Transverse colon (tissue), 4 donors: ENCODE results near the gene CEMIP2. TPM values are rescaled to one million over a fixed set of nuclear protein-coding genes. Genes with fewer than 3 reads are reported as not detected.
A peak's percentile ranks its signal among the peaks of the same experiment; 100 is the strongest.

Experiments
- DNase-seq: peaks from one replicate; pipeline ENCODE4 v3.0.0-alpha.2; 2019
- H3K27ac ChIP-seq, 4 donors: fragments of 200-600 bp; sonication (generic); 2 replicates each; pipeline ENCODE4 v1.5.1; 2016 to 2018; ENCODE audit warnings: inconsistent platforms in 4 of 4
- H3K27me3 ChIP-seq: fragments of 200-600 bp; sonication (generic); 2 replicates; pipeline ENCODE4 v1.5.1; 2017; ENCODE audit warnings: inconsistent platforms
- H3K36me3 ChIP-seq, 4 donors: fragments of 200-600 bp; sonication (generic); 2 replicates each; pipeline ENCODE4 v1.5.1; 2017 to 2019; ENCODE audit warnings: inconsistent platforms in 4 of 4
- H3K4me1 ChIP-seq, 4 donors: fragments of 200-600 bp; sonication (generic); 2 replicates each; pipeline ENCODE4 v1.5.1; 2017 to 2020; ENCODE audit warnings: inconsistent platforms in 4 of 4
- H3K4me3 ChIP-seq, 4 donors: fragments of 200-600 bp; sonication (generic); 1 replicate in 1 of 4; 2 replicates in 3 of 4; pipeline versions ENCODE4 v1.5.1 to v1.6.1; 2017 to 2019; ENCODE audit warnings: inconsistent platforms in 4 of 4
- H3K9me3 ChIP-seq, 2 donors: fragments of 200-600 bp; sonication (generic); 2 replicates each; pipeline ENCODE4 v1.5.1; 2017 to 2019; ENCODE audit warnings: inconsistent platforms in 2 of 2
- CTCF ChIP-seq, 5 experiments: fragments of 200-600 bp in 3 of 5; fragments of 450-650 bp in 2 of 5; sonication (generic) in 3 of 5; IDR thresholded peaks; 1 replicate in 2 of 5; 2 replicates in 3 of 5; pipeline ENCODE4 v1.5.1; 2016 to 2017; ENCODE audit warnings: antibody characterized with exemption in 5 of 5, inconsistent platforms in 3 of 5, mild to moderate bottlenecking in 2 of 5, moderate library complexity in 1 of 5
- EP300 ChIP-seq: sonication (generic); formaldehyde crosslinking; IDR thresholded peaks from one replicate; pipeline ENCODE4 v1.6.1; 2017; ENCODE audit warnings: antibody characterized with exemption, low read depth
- POLR2A ChIP-seq: fragments of 450-650 bp; IDR thresholded peaks from one replicate; pipeline ENCODE4 v1.6.1; 2016; ENCODE audit warnings: antibody characterized with exemption, mild to moderate bottlenecking, moderate library complexity
- POLR2AphosphoS5 ChIP-seq, 3 donors: sonication (generic); formaldehyde crosslinking; IDR thresholded peaks; one replicate each; pipeline ENCODE4 v1.6.1; 2016; ENCODE audit warnings: antibody characterized with exemption in 3 of 3
- WGBS, 2 donors: methylation state at CpG; one replicate each; pipeline ENCODE4 v1.1.5; 2018; ENCODE audit warnings: low coverage in 1 of 2; 5-methylcytosine and 5-hydroxymethylcytosine counted together
- in situ Hi-C, 4 donors: fragments of 200-750 bp; cut with MboI; loops; one replicate each; pipeline versions ENCODE4 v1.15.0 to v1.15.1; 2017; ENCODE audit warnings: low sequenced_read_pairs in 3 of 4, low pct_ligation_motif_present in 1 of 4, low pct_unique_long_range_greater_than_20kb in 1 of 4
- intact Hi-C: fragments of 100-400 bp; cut with DNase I; formaldehyde crosslinking; loops from one replicate; pipeline ENCODE4 v1.15.1; 2023; ENCODE audit warnings: low total_unique reads
- total RNA-seq, 4 donors: library from RNA; depleted of rRNA; stranded (reverse); fragments of >200 nt; gene quantifications; one replicate each; pipeline ENCODE4 v1.1.0, GENCODE V29; 2016

Gene CEMIP2
- total RNA-seq, 4 donors from 2014 or later: 56.3 to 352 (median 236) TPM

DNA sequence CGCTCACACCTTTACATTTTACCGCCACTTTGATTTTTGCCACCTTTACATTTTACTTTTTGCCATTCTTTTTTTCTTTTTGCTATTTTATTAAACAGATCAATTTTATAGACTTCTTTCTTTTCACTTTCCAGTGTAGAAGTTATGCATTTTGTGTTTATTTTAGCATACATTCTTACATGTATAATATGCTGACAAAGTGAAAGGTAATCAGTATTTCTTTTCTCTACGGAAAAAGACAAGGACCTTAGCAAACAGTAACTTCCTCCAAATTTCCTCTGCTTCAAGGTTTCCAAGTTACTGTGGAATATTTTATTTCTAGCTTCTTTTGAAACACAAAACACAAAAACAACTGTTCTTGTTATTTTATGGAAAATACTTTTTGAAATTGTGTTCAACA is 97.0 kb downstream of the CEMIP2 start:
- TF ChIP-seq POLR2A: no peak
- WGBS, 2 donors: 88 to 89% methylated on average over 3 of the region's 3 CpGs
- Histone ChIP-seq H3K36me3 (no peaks in the 10 kb centered on the region), H3K27me3 (no peaks in the 10 kb centered on the region), H3K9me3 (no peaks in the 10 kb centered on the region), H3K27ac (no peak overlapping the region), H3K4me1 (peaks cover 0 to 30% (median 10%) of the 10 kb centered on the region in 4 donors), H3K4me3 (no peak overlapping the region)
- DNase-seq: no peak
- in situ Hi-C loops (no loop called here), intact Hi-C loops (no loop called here)

GRCh38 chr9:71670121-71670520 is 98.2 kb downstream of the CEMIP2 start:
- H3K27me3 ChIP-seq: no peaks in the 10 kb centered on the region
- DNase-seq: no peak
- 77 to 86% methylated on average over 1 of the region's 1 CpG for WGBS, 2 donors
- no peaks in the 10 kb centered on the region for H3K36me3 ChIP-seq
- H3K27ac ChIP-seq: no peak overlapping the region
- no peak overlapping the region for H3K4me3 ChIP-seq
- in situ Hi-C loops: no loop called here
- no peak for TF ChIP-seq CTCF (IDR thresholded peaks at IDR 0.05)
- no peak for TF ChIP-seq EP300
- no peak for TF ChIP-seq POLR2A
- TF ChIP-seq POLR2AphosphoS5 (IDR thresholded peaks at IDR 0.05): no peak
- H3K9me3 ChIP-seq: no peaks in the 10 kb centered on the region
- H3K4me1 ChIP-seq: peaks cover 0 to 23% (median 5%) of the 10 kb centered on the region in 4 donors
- intact Hi-C loops: no loop called here

- H3K4me3 ChIP-seq: no peak overlapping the region
- H3K9me3 ChIP-seq: no peaks in the 10 kb centered on the region
- no peak overlapping the region for H3K27ac ChIP-seq
- TF ChIP-seq CTCF (IDR thresholded peaks at IDR 0.05) (peak in 1 of 5 experiments; percentile 12), EP300 (no peak)
- no peak for DNase-seq
- 78 to 87% methylated on average over 3 of the region's 3 CpGs for WGBS, 2 donors
- H3K4me1 ChIP-seq: peaks cover 0 to 19% (median 1%) of the 10 kb centered on the region in 4 donors
- intact Hi-C loops (no loop called here), in situ Hi-C loops (no loop called here)
- H3K36me3 ChIP-seq: no peaks in the 10 kb centered on the region
- no peaks in the 10 kb centered on the region for H3K27me3 ChIP-seq
Observed at GRCh38 chr9:71669284-71669995, 98.9 kb downstream of the CEMIP2 start.

- intact Hi-C loops (no loop called here), in situ Hi-C loops (no loop called here)
- peaks cover 0 to 16% (median 0%) of the 10 kb centered on the region in 4 donors for H3K4me1 ChIP-seq
- TF ChIP-seq CTCF (IDR thresholded peaks at IDR 0.05) (no peak), EP300 (no peak), POLR2AphosphoS5 (IDR thresholded peaks at IDR 0.05) (no peak), POLR2A (no peak)
- H3K4me3 ChIP-seq: no peak overlapping the region
- no peaks in the 10 kb centered on the region for H3K36me3 ChIP-seq
- no peak overlapping the region for H3K27ac ChIP-seq
- H3K9me3 ChIP-seq: no peaks in the 10 kb centered on the region
- DNase-seq: no peak
- WGBS, 2 donors: 88% methylated on average over 2 of the region's 2 CpGs; no CpG with 5 or more reads in 1 of the 2 donors
- no peaks in the 10 kb centered on the region for H3K27me3 ChIP-seq
Observed at GRCh38 chr9:71668717-71669116, 99.6 kb downstream of the CEMIP2 start.

DNA sequence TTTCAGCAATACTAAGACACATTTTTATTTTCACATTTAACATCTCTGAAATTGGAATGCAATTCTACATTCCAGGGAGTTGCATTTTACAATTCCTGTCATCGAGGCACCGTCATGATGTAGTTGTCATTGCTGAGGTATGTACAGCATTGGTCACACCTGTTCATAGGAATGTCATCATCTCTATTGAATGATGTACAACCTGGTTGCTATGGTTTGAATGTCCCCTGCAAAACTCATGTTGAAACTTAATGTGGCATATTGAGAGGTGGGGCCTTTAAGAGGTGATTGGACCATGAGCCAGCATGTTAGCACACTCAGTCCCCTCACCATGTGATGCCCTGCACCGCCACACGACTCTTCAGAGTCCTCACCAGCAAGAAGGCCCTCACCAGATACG is 103.1 kb downstream of the CEMIP2 start:
- Histone ChIP-seq H3K36me3 (no peaks in the 10 kb centered on the region), H3K27ac (no peak overlapping the region), H3K27me3 (no peaks in the 10 kb centered on the region), H3K9me3 (no peaks in the 10 kb centered on the region), H3K4me3 (no peak overlapping the region), H3K4me1 (peaks cover 0 to 32% (median 7%) of the 10 kb centered on the region in 4 donors)
- no peak for DNase-seq
- 94 to 95% methylated on average over 2 to 5 of the region's 5 CpGs for WGBS, 2 donors
- TF ChIP-seq EP300: no peak
- no peak for TF ChIP-seq POLR2AphosphoS5 (IDR thresholded peaks at IDR 0.05)
- TF ChIP-seq CTCF (IDR thresholded peaks at IDR 0.05): no peak
- in situ Hi-C loops (no loop called here), intact Hi-C loops (no loop called here)
